ENCODE results near the gene NDUFC2. TPM values are rescaled to one million over a fixed set of nuclear protein-coding genes. Genes with fewer than 3 reads are reported as not detected.

Gene NDUFC2
- total RNA-seq, 1 experiment from 2014 or later = 425 TPM

- ChIA-PET POLR2A (ENCODE audit: low non-redundant PET) (no interaction called here), CTCF (no interaction called here)
- intact Hi-C loops (cut with micrococcal nuclease; ENCODE audit: unreplicated experiment) = no loop called here
- Histone ChIP-seq H3K4me1 (ENCODE audit: insufficient read depth, low read length, poor library complexity, severe bottlenecking) (peaks cover 17% of the 10 kb centered on the region), H3K27ac (ENCODE audit: low read depth, low read length, poor library complexity, severe bottlenecking) (no peak overlapping the region), H3K27me3 (replicated peaks; ENCODE audit: insufficient read depth, low read depth, low read length, poor library complexity) (no peaks in the 10 kb centered on the region), H3K36me3 (ENCODE audit: insufficient read depth, low read length, poor library complexity, severe bottlenecking) (no peaks in the 10 kb centered on the region), H3K4me3 (ENCODE audit: low read depth, low read length, poor library complexity, severe bottlenecking) (no peak overlapping the region), H3K9me3 (ENCODE audit: low read depth, low read length, poor library complexity, severe bottlenecking) (no peaks in the 10 kb centered on the region)
- TF ChIP-seq CTCF (conservative IDR thresholded peaks at IDR 0.05; ENCODE audit: low read depth, low read length) (peak; percentile 42), EZH2 (IDR thresholded peaks at IDR 0.05; ENCODE audit: borderline replicate concordance, low read depth, low read length, poor library complexity, severe bottlenecking) (no peak)
- BruUV-seq (replicated peaks) = no TSS peak
- no peak for DNase-seq (ENCODE audit: low spot score)
Observed at GRCh38 chr11:78034623-78035022, 45.0 kb downstream of the NDUFC2 start.

- no peaks in the 10 kb centered on the region for H3K9me3 ChIP-seq (ENCODE audit: low read depth, low read length, poor library complexity, severe bottlenecking)
- ChIA-PET CTCF (no interaction called here), POLR2A (ENCODE audit: low non-redundant PET) (no interaction called here)
- no TSS peak for BruUV-seq (replicated peaks)
- peaks cover 17% of the 10 kb centered on the region for H3K4me1 ChIP-seq (ENCODE audit: insufficient read depth, low read length, poor library complexity, severe bottlenecking)
- intact Hi-C loops (cut with micrococcal nuclease; ENCODE audit: unreplicated experiment) = no loop called here
- H3K27ac ChIP-seq (ENCODE audit: low read depth, low read length, poor library complexity, severe bottlenecking) = no peak overlapping the region
- DNase-seq (ENCODE audit: low spot score) = no peak
- no peak overlapping the region for H3K4me3 ChIP-seq (ENCODE audit: low read depth, low read length, poor library complexity, severe bottlenecking)
- TF ChIP-seq EZH2 (IDR thresholded peaks at IDR 0.05; ENCODE audit: borderline replicate concordance, low read depth, low read length, poor library complexity, severe bottlenecking) = no peak
- TF ChIP-seq CTCF (conservative IDR thresholded peaks at IDR 0.05; ENCODE audit: low read depth, low read length) = no peak
- no peaks in the 10 kb centered on the region for H3K27me3 ChIP-seq (replicated peaks; ENCODE audit: insufficient read depth, low read depth, low read length, poor library complexity)
- H3K36me3 ChIP-seq (ENCODE audit: insufficient read depth, low read length, poor library complexity, severe bottlenecking) = no peaks in the 10 kb centered on the region
Observed at GRCh38 chr11:78033040-78033439, 46.6 kb downstream of the NDUFC2 start.

GRCh38 chr11:78032090-78032489 is 47.6 kb downstream of the NDUFC2 start:
- CTCF ChIA-PET = interaction anchor here (1.2 kb wide), 1 partner anchor 14 kb away, joined by 3 read pairs; no protein-coding TSS in a partner anchor
- BruUV-seq (replicated peaks) = no TSS peak
- TF ChIP-seq CTCF (conservative IDR thresholded peaks at IDR 0.05; ENCODE audit: low read depth, low read length) = no peak
- TF ChIP-seq EZH2 (IDR thresholded peaks at IDR 0.05; ENCODE audit: borderline replicate concordance, low read depth, low read length, poor library complexity, severe bottlenecking) = no peak
- Histone ChIP-seq H3K4me3 (ENCODE audit: low read depth, low read length, poor library complexity, severe bottlenecking) (no peak overlapping the region), H3K36me3 (ENCODE audit: insufficient read depth, low read length, poor library complexity, severe bottlenecking) (no peaks in the 10 kb centered on the region), H3K27ac (ENCODE audit: low read depth, low read length, poor library complexity, severe bottlenecking) (no peak overlapping the region), H3K27me3 (replicated peaks; ENCODE audit: insufficient read depth, low read depth, low read length, poor library complexity) (no peaks in the 10 kb centered on the region), H3K9me3 (ENCODE audit: low read depth, low read length, poor library complexity, severe bottlenecking) (no peaks in the 10 kb centered on the region), H3K4me1 (ENCODE audit: insufficient read depth, low read length, poor library complexity, severe bottlenecking) (peaks cover 17% of the 10 kb centered on the region)
- intact Hi-C loops (cut with micrococcal nuclease; ENCODE audit: unreplicated experiment) = no loop called here
- POLR2A ChIA-PET (ENCODE audit: low non-redundant PET) = no interaction called here
- DNase-seq (ENCODE audit: low spot score) = no peak

Data from A673 (cell line).